HG03280 (cell line): ENCODE data around the gene GDAP2.

Experiments used
- ATAC-seq: cut with Tn5 transposase; IDR thresholded peaks from one replicate; pipeline ENCODE4 v1.9.1; 2021; ENCODE audit warnings: mild to moderate bottlenecking, moderate library complexity; ENCODE audit not compliant: unreplicated experiment

Gene GDAP2

DNA sequence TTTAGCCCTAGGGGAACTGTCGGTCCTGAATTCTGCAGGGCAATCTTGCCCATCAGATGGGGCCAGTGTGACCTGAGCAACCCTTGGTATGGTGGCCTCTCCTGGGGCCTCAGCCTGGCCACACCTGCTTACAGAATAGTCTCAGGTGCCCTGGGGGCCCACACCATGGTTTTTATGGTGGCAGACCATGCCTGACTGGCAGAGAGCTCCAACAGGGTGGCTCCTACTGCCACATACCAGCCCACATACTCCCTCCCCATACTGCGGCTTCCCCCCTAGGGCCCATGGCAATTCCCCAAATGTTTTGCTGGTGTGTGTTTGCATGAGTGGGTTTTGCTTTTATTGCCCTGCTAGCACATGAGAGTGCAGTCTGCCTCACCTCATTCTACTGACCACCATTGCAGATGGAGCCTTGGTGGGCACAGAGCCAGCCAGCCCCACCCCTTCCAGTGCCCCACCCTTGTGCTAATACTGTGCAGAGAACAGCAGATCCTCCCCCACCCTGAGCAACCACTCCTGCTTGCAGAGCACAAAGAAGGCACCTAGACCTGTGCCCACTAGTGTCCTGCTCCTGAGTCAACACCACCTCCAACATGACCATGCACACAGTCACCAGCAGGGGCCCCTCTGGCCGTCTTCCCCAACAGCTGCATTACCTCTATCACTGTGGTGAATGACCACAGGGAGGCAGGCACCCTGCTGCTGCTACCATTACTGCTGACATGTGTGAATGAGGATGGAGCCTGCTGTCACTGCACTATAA, 86.8 kb downstream of the GDAP2 start:
- ATAC-seq, result no peak

DNA sequence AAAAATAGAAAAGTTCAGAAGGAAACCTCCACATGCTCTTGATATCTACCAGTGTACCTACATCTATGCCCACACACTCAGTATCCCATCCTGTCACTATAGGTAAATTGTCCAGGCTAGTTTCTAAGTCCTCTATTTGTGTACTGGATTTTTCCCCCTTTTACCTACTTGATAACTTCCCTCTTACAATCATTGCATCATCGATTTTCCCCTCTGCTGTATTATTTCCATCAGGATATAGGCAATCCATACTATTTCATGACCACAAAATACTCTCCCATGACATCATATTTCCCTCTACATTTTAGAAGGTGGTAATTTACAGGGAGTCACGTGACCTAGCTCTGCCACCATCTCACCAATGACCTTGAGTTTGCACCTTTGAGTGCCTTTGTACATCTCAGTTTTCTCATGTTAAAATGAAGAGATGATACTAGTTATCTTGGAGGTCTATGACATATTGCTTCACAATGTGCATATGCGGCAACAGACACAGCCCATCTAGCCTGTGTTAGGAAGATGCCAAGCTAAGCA, 88.2 kb downstream of the GDAP2 start:
- ATAC-seq, result no peak

DNA sequence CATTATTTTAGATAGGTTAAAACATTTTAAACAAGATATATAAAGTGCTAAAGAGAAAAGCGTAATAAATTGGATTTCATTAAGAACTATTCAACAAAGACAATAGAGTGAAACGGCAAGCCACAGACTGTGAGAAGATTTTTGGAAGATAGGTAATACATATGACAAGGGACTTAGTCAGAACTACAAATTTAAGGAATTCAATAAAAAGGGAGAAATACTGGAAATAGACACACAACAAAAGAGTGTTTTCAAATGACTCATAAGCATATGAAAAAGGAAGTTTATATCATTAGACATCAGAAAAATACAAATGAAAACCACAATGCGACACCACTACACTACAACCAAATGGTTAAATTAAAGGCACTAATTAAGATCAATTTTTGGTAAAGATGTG, 90.5 kb downstream of the GDAP2 start:
- ATAC-seq, result no peak

DNA sequence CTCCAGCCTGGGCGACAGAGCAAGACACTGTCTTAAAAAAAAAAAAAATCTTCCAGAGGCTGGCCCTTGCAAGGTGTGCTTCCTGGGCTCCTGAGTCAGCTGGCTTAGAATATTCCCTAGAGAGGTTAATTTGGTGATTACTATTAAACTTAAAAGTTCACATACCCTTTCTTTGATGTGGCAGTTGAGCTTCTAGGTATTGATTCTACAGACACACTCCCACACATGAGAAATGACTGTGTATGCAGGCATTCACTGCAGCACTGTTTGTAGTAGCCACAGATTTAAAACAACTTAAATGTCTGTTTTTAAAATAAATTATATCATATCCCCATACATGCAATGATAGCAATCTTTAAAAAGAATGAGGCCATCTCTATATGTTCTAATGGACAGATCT, 93.4 kb downstream of the GDAP2 start:
- no peak for ATAC-seq

DNA sequence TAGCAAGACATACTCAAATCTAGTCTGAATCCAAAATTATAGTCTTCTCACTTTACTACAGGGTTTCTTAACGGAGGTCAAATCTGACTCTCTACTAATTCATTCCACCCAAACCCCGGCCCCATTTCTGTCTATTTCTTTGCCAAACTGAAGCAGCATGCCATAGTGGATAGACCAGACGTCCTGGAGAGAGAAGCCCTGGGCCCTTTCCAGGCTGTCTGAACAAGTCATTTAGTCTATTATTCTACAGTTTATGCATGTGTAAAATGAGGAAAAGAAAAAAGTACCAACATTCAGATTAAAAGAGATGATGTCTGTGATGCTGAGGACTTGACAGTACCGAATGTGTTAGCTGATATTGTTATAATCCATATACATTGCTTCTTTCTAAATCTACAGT, 95.0 kb downstream of the GDAP2 start:
- no peak for ATAC-seq

DNA sequence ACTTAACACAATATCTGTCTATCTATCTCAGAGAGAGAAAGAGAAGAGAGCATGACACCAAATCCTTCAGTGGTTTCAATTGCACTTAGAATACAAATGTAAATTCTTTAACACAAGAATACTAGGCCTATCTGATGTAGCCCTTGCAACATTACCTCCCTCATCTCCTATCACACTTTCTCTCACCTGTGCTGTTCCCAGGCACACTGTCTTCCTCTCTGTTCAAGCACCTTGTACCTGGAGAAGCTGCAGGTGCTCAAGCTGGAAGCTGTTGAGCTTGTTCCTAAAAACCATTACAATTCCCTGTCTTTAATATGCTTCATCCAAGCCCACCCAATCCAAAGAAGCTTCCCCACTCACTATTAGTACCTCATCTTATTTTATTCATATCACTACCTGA, 97.0 kb downstream of the GDAP2 start:
- ATAC-seq, result no peak

DNA sequence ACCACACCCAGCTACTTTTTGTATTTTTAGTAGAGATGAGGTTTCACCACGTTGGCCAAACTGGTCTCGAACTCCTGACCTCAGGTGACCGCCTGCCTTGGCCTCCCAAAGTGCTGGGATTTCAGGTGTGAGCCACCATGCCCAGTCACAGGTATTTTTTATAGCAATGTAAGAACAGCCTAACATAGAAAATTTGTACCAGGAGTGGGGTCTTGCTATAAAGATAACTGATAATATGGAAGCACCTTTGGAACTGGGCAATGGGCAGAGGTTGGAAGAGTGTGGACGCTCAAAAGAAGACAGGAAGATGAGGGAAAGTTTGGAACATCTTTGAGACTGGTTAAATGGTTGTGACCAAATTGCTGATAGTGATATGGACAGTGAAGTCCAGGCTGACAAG, 99.2 kb downstream of the GDAP2 start:
- ATAC-seq, result no peak

DNA sequence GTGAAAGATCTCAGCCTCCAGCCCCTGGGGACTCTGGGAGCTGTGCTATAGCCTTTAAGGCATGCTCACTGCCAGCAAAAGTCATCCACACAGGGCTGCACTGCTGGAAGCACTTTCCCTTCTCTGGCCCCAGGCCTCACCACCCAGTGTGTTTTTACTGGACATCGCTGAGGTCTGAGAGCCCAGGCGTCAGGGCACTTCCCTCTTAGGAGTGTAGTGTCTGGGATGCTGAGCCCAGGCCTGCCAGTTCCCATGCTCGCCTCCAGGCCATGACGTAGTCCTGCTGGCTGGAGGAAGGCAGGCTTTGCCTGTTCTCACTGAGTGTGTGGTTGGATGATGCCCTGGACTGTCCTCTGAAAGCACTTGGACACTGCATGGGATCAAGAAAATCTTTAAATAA, 101.2 kb downstream of the GDAP2 start:
- ATAC-seq, result no peak

DNA sequence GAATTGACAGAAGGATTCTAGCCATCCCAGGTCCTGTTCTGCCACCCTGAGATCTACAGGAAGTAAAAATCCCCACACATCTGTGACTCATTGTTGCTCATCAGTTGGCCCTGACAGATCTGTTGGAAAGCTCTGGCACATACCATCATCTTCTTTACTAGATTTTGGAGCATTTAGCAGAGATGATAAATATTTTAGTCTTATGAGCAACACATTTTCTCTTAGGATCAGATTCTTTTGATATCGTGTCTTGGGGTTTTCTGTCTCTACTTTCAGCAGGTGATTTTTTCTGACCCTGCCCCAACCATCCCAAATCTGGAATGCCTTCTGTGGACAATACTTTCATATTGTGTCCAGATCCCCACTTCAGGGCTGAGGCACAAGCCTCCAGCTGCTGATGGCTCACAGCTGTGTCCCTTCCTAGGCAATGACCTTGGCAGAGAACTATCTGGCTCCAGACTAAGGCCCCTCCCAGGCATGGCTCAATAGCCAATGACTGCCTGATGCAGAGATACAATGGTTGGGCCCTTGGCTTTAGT, 102.8 kb downstream of the GDAP2 start:
- no peak for ATAC-seq

DNA sequence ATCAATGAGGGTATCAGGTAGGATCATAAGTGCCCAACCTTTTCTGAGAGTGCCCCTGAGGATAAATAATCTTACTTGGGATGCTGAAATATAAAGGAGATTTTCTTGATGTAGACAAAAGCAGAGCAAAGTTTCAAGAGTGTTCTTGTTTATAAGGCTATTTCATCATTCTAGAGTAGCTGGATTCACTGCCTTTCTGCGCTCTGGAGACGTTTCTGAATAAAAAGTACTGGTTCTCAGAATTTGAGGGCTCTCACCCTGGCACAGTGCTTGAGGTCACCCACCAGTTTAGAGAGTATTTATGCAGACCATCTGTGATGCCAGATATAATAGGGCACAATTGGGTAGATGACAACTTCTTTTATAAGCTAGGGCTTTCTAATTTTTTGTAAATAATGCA, 103.3 kb downstream of the GDAP2 start:
- no peak for ATAC-seq

DNA sequence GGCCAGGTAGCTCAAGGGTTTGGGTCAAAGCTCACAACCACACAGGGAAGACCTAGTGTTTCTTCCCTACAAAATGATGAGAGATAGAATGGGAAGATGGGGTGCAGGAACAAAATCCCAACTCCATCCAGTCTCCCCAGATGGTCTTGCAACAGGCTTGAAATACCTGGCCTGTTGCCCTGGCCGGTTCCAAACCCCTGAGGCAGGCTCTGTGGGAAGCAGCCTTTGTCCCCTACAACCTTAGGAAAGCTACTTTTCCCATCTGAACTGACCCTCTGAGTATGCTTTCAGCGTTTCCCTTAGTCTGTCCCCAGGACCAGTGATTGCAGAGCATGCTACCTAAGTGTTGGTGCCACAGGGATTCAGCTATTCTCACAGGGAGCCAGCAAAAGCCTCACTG, 104.0 kb downstream of the GDAP2 start:
- no peak for ATAC-seq

DNA sequence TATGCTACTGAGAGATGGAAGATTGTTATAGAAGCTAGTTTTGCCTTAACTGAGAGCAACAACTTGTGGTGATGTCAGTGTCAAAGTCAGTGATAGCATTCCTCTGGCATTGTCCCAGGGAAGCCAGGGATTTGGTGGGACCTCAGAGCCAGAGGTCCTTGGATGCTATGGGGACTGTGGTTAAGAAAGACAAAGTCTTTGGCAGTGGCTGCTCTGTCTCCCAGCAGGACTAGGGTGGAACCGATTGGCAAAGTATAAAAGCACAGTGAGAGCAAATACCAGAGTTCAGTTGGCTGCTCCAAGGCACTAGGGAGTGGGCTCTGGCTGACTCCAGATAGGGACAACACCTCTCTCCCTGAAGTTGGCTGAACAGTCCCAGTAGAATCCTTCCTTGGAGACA, 104.8 kb downstream of the GDAP2 start:
- no peak for ATAC-seq

DNA sequence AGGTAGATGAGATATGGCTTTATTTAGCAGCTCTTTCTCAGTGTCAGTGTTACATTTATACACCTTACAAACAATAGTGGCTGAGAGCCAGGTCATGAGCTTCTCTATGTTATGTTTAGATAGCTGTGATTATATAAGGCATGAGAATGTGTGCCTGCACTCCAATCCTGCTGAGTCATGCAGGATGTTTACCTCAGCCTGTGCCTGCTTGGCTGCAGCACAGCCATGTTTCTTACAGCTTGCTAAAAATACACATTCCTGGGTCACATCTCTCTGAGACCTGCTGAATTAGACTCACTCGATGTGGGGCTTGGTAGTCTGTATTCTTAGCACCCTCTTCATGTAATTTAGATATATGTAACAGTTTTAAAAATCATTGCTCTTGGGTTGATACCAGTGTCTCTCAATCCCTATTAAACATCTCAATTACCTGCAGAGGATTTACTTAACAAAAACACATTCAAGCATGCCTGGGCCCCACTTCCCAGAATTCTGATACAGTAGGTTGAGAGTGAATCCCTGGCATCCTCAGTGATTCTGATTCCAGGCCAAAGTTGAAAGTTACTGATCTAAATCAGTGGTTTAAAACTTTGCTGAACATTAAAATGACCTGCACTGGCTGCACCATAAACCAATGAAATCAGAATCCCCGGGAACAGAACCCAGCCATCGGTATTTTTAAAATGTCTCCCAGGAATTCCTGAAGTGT, 107.5 kb downstream of the GDAP2 start:
- no peak for ATAC-seq

DNA sequence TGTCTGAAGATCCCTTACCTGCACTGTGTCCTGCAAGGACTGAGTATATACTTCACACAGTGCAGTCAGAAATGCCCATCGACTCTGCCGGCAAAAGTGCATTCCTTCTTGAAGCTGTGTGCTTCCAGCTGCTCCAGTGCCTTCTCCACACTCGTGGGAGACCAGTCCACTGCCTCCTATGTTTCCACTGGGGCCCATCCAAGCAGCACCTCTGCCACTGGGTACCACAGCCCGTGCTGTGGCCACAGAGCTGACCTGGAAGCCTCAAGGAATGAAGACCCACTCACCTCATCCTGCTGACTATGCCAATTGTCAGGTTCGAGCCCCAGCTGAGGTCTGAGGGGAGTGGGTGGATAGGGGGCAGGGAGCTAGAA, 108.1 kb downstream of the GDAP2 start:
- no peak for ATAC-seq

DNA sequence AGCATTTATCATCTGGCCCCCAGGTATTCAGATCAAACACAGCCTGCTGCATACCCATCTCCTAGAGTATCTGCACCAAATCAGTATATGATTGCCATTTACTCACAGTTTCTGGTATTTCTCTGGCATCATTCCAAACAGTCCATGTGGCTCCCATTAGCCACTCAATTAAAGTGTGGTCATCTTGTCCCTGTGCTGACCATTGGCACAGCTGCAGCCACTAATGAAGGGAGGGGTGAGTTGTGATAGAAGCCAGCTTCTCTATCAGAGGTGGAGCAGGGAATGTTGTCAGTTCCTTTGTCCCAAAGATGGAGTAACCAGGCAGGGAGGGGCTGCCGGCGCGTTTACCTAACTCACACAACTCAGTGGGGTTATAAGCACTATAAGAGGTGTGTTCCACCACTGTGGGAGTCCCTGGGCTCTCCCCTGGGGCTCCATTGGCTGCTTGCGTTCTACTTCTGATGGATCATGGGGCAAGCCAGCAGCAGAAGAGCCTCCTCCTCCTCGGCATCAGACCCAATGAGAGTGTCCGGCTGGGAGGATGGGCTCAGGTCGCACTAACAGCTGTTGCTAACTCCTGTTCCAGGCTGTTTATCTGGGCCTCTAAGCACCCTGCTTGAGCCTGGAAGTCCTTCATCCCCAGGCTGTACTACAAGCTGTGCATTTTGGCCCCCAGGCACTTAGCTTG, 108.6 kb downstream of the GDAP2 start:
- ATAC-seq, result no peak

DNA sequence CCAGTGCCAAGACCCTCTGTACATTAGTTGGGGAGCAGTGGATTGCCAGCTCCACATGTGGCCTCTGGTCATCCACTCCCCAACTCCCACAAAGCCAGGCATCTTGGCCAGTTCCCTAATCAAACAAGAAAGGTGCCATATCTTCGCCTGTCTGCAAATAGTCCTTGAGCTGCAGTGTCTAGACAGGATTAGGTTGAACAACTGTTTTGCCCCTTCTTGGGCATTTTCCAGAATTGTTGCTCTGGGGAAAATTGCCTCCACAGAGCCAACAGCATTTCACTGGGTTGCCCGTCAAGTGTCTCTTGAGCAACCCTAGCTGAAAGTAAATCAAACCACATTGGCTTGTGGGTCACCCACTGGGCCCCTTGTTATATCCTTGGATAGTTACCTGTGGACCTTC, 109.3 kb downstream of the GDAP2 start:
- ATAC-seq, result no peak

DNA sequence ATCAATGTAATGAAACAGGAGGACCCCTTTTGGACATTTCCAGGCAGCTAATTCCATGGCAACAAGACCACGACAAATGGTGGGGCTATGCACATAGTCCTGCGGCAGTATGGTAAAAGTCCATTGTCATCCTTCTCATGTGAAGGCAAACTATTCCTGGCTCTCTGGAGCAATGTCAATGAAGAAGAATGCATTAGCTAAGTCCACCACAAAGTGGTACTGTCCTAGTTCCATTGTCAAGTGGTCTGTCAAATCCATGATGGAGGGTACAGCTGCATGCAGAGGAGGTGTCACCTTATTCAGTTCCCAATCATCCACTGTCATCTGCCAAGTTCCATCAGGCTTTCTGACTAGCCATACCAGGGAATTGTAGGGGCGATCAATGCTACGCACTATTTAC, 110.1 kb downstream of the GDAP2 start:
- ATAC-seq, result no peak

DNA sequence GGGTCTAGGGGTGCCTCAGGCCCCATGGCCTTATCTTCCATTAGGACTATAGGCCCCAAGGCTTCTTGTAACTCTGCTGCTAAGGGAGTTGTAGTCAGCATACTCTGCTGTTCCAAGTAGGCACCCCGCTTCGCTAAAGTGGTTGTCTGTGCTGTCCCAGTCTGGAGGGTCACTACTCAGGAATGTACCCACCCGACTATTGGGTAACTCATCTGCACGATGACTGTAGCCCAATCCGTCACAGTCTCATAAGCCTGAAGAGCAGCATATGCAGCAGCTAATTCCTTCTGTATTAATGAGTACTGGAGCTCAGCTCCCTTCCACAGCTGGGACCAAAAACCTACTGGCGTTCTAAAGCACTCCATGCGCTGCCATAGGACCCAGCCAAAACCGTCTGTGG, 111.0 kb downstream of the GDAP2 start:
- no peak for ATAC-seq

DNA sequence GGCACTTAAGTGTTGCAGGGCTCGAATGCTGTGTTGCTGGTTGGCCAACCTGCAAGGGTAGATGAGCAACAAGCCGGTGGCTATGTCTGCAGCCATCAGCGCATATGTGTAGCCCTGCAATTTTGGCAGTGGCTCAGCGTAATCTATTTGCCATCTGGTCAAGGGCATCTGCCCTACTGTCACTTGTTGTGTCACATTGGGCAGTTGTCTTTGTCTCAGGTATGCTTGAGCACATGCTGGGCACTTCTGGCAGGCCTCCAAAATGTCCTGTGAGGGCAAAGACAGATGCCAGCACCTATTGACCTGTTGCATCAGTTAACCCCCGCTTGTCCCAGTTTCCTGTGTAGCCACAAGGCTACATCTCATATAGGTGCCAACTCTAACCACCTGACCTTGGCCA, 111.8 kb downstream of the GDAP2 start:
- no peak for ATAC-seq

DNA sequence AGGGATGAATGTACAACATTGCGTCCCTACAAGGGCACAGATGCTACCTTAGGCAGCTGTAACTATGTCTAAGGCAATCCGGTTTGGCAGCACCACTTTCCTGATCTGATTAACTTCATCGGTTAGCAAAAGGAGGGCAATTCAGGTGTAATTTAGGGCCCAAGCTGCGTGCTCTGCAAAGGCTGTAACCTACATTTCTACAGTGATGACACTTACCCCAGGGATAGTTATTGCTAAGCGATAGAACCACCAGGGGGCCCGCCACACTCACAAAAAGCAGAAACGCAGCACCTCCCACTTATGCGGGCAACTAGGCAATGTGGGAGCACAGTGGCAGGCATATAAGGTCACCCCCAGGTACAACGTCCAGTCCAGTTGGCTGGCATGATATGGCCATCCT, 113.5 kb downstream of the GDAP2 start:
- no peak for ATAC-seq
